A673 (cell line): Measurements from ENCODE around the gene PLCXD3.

ENCODE experiments used
- EZH2 ChIP-seq: fragments of 200-600 bp; sonication (generic); IDR thresholded peaks from 2 replicates; pipeline ENCODE4 v1.6.1; 2017; ENCODE audit warnings: borderline replicate concordance, low read depth, mild to moderate bottlenecking, mixed read lengths, antibody characterized with exemption, low read length; ENCODE audit not compliant: poor library complexity, severe bottlenecking
- TF ChIP-seq, protein P1 (sequence below): fragments of 300-800, 200-600 bp; sonication (generic); conservative IDR thresholded peaks from 2 replicates; pipeline ENCODE4 v1.5.1; 2017; ENCODE audit warnings: low read depth, mild to moderate bottlenecking, antibody characterized with exemption, low read length, moderate library complexity, mixed read lengths

DNA sequence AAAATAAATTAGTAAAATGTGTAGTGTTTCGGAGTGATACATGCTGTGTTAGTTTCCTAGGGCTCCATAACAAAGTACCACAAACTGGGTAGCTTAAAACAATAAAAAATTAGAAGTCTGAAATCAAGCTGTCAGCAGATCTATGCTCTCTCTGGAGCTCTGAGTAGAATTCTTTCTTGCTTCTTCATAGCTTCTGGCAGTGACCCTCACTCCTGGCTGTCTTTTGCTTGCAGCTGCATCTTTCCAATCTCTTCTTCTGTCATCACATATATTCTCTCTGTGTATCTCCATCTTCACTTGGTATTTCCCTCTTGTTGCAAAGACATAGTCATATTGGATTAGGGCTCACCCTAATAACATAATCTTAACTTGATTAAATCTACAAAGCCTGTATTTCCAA, 37.6 kb upstream of the PLCXD3 start:
- TF ChIP-seq, protein P1, sequence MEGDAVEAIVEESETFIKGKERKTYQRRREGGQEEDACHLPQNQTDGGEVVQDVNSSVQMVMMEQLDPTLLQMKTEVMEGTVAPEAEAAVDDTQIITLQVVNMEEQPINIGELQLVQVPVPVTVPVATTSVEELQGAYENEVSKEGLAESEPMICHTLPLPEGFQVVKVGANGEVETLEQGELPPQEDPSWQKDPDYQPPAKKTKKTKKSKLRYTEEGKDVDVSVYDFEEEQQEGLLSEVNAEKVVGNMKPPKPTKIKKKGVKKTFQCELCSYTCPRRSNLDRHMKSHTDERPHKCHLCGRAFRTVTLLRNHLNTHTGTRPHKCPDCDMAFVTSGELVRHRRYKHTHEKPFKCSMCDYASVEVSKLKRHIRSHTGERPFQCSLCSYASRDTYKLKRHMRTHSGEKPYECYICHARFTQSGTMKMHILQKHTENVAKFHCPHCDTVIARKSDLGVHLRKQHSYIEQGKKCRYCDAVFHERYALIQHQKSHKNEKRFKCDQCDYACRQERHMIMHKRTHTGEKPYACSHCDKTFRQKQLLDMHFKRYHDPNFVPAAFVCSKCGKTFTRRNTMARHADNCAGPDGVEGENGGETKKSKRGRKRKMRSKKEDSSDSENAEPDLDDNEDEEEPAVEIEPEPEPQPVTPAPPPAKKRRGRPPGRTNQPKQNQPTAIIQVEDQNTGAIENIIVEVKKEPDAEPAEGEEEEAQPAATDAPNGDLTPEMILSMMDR: no peak
- no peak for TF ChIP-seq EZH2
